ENCODE data around the gene ABCC10. TPM values are rescaled to one million over a fixed set of nuclear protein-coding genes. Genes with fewer than 3 reads are reported as not detected.

Gene ABCC10
- total RNA-seq, 2 donors from 2014 or later: 24.3 to 58.9 TPM

DNA sequence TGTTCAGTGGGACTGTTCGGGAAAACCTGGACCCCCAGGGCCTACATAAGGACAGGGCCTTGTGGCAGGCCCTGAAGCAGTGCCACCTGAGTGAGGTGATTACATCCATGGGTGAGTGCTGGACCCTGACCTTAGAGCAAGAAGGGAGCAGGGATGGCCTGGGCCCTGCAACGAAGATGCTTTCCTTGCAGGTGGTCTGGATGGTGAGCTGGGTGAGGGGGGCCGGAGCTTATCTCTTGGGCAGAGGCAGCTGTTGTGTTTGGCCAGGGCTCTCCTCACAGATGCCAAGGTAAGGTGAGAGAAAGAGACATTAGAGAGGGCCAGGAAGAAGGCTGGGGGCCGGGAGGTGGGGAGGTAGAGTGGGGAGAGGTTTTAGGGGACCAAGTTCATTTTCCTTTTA lies 21.6 kb downstream of the ABCC10 start:
- no peak overlapping the region for H3K4me3 ChIP-seq
- no peak for DNase-seq (ENCODE audit: low spot score)
- TF ChIP-seq, protein P1, sequence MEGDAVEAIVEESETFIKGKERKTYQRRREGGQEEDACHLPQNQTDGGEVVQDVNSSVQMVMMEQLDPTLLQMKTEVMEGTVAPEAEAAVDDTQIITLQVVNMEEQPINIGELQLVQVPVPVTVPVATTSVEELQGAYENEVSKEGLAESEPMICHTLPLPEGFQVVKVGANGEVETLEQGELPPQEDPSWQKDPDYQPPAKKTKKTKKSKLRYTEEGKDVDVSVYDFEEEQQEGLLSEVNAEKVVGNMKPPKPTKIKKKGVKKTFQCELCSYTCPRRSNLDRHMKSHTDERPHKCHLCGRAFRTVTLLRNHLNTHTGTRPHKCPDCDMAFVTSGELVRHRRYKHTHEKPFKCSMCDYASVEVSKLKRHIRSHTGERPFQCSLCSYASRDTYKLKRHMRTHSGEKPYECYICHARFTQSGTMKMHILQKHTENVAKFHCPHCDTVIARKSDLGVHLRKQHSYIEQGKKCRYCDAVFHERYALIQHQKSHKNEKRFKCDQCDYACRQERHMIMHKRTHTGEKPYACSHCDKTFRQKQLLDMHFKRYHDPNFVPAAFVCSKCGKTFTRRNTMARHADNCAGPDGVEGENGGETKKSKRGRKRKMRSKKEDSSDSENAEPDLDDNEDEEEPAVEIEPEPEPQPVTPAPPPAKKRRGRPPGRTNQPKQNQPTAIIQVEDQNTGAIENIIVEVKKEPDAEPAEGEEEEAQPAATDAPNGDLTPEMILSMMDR (IDR thresholded peaks at IDR 0.05): no peak
- H3K4me1 ChIP-seq (ENCODE audit: control insufficient read depth in 1 of 2, low read depth in 2 of 2): no peaks in the 10 kb centered on the region
- H3K9me3 ChIP-seq: no peaks in the 10 kb centered on the region
- H3K36me3 ChIP-seq: peaks cover 57% of the 10 kb centered on the region
- no peak for ATAC-seq (ENCODE audit: insufficient number of reproducible peaks, low FRiP score, low read depth)
- H3K27ac ChIP-seq: no peak overlapping the region
- H3K27me3 ChIP-seq (replicated peaks; ENCODE audit: insufficient read depth): no peaks in the 10 kb centered on the region

DNA sequence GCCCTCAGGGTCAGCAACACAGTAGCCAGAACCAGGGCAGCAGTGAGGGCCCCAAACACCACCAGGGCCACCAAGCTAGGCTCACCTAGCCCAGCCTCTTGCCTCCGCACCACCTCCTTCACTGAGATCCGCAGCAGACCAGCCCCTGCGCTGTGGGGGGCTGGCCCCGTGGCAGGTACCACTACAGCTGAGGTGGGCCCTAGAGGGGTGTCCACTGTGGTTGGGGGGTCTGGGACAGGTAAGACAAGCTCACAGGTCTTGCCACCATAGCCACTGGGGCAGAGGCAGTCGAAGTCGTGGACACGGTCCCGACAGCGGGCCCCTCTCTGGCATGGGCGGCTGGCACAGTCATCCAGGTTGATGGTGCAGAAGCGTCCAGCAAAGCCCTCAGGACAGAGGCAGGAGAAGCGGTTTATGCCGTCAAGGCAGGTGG lies 23.4 kb downstream of the ABCC10 start:
- no peak for DNase-seq (ENCODE audit: low spot score)
- Histone ChIP-seq H3K27me3 (replicated peaks; ENCODE audit: insufficient read depth) (no peaks in the 10 kb centered on the region), H3K9me3 (no peaks in the 10 kb centered on the region), H3K27ac (no peak overlapping the region), H3K4me3 (no peak overlapping the region), H3K4me1 (ENCODE audit: control insufficient read depth in 1 of 2, low read depth in 2 of 2) (peaks cover 0 to 9% of the 10 kb centered on the region in 2 donors), H3K36me3 (peaks cover 40% of the 10 kb centered on the region)
- TF ChIP-seq, protein P1 (IDR thresholded peaks at IDR 0.05): no peak
- ATAC-seq (ENCODE audit: insufficient number of reproducible peaks, low FRiP score, low read depth): no peak

DNA sequence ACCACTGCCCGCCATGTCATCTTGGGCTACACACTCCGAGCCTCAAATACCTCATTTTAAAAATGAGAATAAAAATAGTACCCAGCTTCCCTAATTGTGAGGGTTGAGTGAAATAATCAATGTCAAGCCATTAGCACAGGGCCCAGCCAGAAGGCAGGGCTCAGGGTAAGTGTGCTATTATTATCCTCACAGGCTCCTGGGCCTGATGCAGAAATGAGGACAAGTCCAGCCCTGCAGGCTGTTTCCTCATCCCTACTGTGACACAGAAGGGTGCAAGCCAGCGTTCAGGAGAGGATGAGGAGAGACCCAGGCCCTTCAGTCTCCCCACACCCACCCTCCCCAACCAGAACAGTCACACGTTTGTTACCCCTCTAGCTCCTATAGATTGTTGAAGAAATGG lies 24.0 kb downstream of the ABCC10 start:
- ATAC-seq (ENCODE audit: insufficient number of reproducible peaks, low FRiP score, low read depth): no peak
- TF ChIP-seq, protein P1 (IDR thresholded peaks at IDR 0.05): no peak
- no peak for DNase-seq (ENCODE audit: low spot score)
- H3K36me3 ChIP-seq: peaks cover 34% of the 10 kb centered on the region
- H3K27ac ChIP-seq: no peak overlapping the region
- H3K4me3 ChIP-seq: no peak overlapping the region
- no peaks in the 10 kb centered on the region for H3K27me3 ChIP-seq (replicated peaks; ENCODE audit: insufficient read depth)
- no peaks in the 10 kb centered on the region for H3K9me3 ChIP-seq
- peaks cover 0 to 13% of the 10 kb centered on the region in 2 donors for H3K4me1 ChIP-seq (ENCODE audit: control insufficient read depth in 1 of 2, low read depth in 2 of 2)

DNA sequence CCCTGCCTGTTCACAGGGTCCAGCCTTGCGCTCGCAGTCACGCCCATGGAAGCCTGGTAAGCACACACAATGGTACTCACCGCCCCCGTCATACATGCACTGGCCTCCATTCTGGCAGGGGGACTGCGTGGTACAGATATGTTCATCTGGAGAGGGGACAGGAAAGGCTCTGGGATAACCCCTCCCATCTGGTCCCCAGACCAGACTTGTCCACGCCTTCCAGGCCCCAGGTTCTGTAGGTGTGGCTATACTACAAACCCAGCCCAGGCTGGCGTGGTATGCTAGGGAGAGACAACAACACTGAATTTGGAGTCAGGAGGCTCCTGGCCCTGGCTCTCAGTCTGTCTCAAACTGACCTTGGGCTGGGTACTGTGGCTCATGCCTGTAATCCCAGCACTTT lies 24.6 kb downstream of the ABCC10 start:
- Histone ChIP-seq H3K9me3 (no peaks in the 10 kb centered on the region), H3K27me3 (replicated peaks; ENCODE audit: insufficient read depth) (no peaks in the 10 kb centered on the region), H3K27ac (no peak overlapping the region), H3K36me3 (peaks cover 34% of the 10 kb centered on the region), H3K4me3 (no peak overlapping the region), H3K4me1 (ENCODE audit: control insufficient read depth in 1 of 2, low read depth in 2 of 2) (peaks cover 0 to 13% of the 10 kb centered on the region in 2 donors)
- ATAC-seq (ENCODE audit: insufficient number of reproducible peaks, low FRiP score, low read depth) (no peak), DNase-seq (ENCODE audit: low spot score) (no peak)
- TF ChIP-seq, protein P1 (IDR thresholded peaks at IDR 0.05): no peak

DNA sequence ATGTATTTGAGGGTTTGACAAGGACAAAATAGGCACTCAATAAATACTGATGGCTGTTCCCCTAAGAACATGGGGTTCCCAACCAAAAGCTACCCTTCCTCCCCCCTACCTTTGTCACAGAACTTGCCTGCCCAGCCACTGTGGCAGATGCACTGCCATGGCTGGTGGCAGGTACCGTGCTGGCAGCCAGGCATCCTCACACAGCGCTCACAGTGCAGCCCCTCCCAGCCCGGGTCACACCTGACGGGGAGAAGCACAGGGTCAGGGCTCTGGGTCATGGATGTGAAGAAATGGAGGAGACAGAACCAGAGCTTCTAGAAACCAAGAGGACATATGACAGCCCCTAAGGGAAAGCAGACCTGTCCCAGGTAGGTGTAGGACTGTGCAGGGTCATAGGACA lies 25.6 kb downstream of the ABCC10 start:
- H3K4me1 ChIP-seq (ENCODE audit: control insufficient read depth in 1 of 2, low read depth in 2 of 2): peaks cover 0 to 13% of the 10 kb centered on the region in 2 donors
- no peak for ATAC-seq (ENCODE audit: insufficient number of reproducible peaks, low FRiP score, low read depth)

More for the DNA sequence above, 25.6 kb downstream of the ABCC10 start:
- H3K4me3 ChIP-seq: no peak overlapping the region
- DNase-seq (ENCODE audit: low spot score): no peak
- no peaks in the 10 kb centered on the region for H3K9me3 ChIP-seq
- TF ChIP-seq, protein P1 (IDR thresholded peaks at IDR 0.05): no peak
- peaks cover 27% of the 10 kb centered on the region for H3K36me3 ChIP-seq
- H3K27ac ChIP-seq: no peak overlapping the region
- H3K27me3 ChIP-seq (replicated peaks; ENCODE audit: insufficient read depth): no peaks in the 10 kb centered on the region

All from thoracic aorta (tissue), 2 donors.